Mucosa of rectum (tissue), 2 donors: ENCODE data around the gene PCK2.

Source experiments
- H3K27ac ChIP-seq, 2 donors: one replicate each; pipeline ENCODE4 v1.7.0; 2013; ENCODE audit warnings: inconsistent platforms in 2 of 2, low read depth in 2 of 2, low read length in 2 of 2
- H3K27me3 ChIP-seq, 2 donors: one replicate each; pipeline ENCODE4 v1.7.0; 2013; ENCODE audit warnings: low read length in 2 of 2; ENCODE audit not compliant: control insufficient read depth in 2 of 2, insufficient read depth in 2 of 2
- H3K36me3 ChIP-seq, 2 donors: one replicate each; pipeline ENCODE4 v1.7.0; 2013; ENCODE audit warnings: low read length in 2 of 2; ENCODE audit not compliant: control insufficient read depth in 2 of 2, insufficient read depth in 2 of 2
- H3K4me1 ChIP-seq, 2 donors: one replicate each; pipeline ENCODE4 v1.7.0; 2013; ENCODE audit warnings: low read length in 2 of 2, mild to moderate bottlenecking in 1 of 2; ENCODE audit not compliant: control insufficient read depth in 2 of 2, insufficient read depth in 2 of 2
- H3K4me3 ChIP-seq, 2 donors: one replicate each; pipeline ENCODE4 v1.7.0; 2013; ENCODE audit warnings: low read length in 2 of 2
- H3K9ac ChIP-seq, 2 donors: one replicate each; pipeline ENCODE4 v1.7.0; 2013; ENCODE audit warnings: low read length in 2 of 2, low read depth in 1 of 2, mild to moderate bottlenecking in 1 of 2
- H3K9me3 ChIP-seq, 2 donors: one replicate each; pipeline ENCODE4 v1.7.0; 2013; ENCODE audit warnings: low read length in 2 of 2; ENCODE audit not compliant: control insufficient read depth in 2 of 2
- donor health status: healthy.
- donor health status: Normal muscosa, but diverticular disease.

Gene PCK2

DNA sequence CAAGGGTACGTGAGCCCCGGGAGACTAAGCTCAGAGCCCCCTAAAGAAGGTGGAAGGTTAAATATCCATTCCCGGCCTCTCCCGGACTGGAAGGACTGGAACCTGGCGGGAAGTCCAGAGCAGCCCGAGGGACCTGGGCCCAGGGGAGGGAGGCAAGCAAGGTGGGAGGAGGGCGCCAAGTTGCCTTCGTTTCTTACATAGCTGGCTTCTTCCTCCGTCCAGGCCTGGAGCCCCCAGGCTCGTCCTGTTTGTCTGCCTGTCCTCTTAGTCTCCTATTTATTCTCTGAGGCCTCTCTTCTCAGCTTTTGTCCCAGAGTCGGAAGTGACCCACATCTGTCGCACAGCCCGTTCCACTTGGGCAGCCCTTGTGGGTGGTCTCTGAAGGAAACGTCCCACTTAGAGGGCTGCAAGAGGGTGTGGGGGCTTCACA lies 745 bp downstream of the PCK2 start:
- H3K27me3 ChIP-seq = no peaks in the 10 kb centered on the region
- H3K9me3 ChIP-seq = no peaks in the 10 kb centered on the region
- peak overlapping the region; percentile 99 for H3K27ac ChIP-seq
- H3K4me1 ChIP-seq = peaks cover 13 to 29% of the 10 kb centered on the region in 2 donors
- peak overlapping the region; percentile 93 to 98 for H3K9ac ChIP-seq
- peak overlapping the region; percentile 85 to 92 for H3K4me3 ChIP-seq
- H3K36me3 ChIP-seq = peaks cover 19 to 22% of the 10 kb centered on the region in 2 donors

DNA sequence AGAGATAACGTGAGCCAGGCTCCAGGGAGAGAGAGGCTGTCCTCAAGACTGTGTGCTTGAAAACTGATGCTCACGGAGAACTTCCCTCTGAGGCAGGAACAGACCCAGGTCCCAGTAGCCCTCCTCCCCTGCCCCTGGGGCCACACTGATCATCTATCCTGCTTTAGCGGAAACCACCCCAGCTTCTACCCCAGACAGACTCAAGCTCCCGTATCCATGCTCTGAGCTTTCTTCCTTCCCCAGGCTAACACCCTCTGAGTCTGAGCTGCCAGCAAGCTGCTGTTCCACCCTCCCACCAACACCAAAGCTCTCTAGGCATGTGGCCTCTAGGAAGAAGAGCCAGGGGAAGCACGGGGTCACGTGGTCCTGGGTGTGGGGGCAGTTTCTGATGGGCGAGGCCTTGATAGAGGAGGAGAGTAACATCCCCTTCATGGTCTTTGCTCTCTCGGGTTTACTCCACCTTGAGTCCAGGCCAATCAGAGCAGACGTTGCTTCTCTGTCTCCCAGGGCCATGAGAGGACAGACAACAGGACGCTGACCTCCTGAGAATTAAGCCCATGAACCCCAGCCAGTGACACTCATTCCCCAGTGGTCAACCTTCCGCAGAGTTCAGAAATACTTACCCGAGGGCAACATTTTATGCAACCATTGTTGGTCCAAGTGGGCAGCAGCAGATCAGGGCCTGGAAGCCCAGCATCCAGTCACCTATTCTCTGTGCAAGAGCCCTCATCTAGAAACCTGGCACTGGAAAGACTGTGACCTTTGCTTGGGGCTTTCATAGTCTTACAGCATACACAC lies 1.4 kb downstream of the PCK2 start:
- Histone ChIP-seq H3K36me3 (peaks cover 21 to 28% of the 10 kb centered on the region in 2 donors), H3K4me3 (peak overlapping the region; percentile 85 to 92), H3K27ac (peak overlapping the region; percentile 99), H3K9me3 (no peaks in the 10 kb centered on the region), H3K4me1 (peaks cover 13 to 29% of the 10 kb centered on the region in 2 donors), H3K9ac (peak overlapping the region; percentile 93 to 98), H3K27me3 (no peaks in the 10 kb centered on the region)

DNA sequence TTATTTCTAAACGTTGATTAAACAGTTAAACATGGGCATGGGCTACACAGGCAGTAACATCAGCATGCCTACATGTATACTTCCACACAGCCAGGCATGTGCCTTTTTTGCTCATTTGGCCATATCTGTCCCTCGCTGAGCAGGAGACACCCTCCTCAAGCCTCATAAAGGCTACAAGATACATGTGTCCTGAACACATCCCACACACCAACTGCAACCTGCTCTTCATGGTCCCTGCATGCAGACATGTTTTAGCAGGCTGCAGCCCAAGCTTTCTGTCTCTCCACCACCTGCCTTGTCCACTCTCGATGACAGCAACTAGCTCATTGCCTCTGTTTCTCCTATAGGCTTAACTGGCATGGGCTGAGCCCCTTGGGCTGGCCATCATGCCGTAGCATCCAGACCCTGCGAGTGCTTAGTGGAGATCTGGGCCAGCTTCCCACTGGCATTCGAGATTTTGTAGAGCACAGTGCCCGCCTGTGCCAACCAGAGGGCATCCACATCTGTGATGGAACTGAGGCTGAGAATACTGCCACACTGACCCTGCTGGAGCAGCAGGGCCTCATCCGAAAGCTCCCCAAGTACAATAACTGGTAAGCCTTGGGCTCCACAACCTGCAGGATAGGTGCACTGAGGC lies 2.6 kb downstream of the PCK2 start:
- Histone ChIP-seq H3K9ac (no peak overlapping the region), H3K4me3 (no peak overlapping the region), H3K27ac (no peak overlapping the region), H3K36me3 (peaks cover 32 to 38% of the 10 kb centered on the region in 2 donors), H3K4me1 (peaks cover 13 to 28% of the 10 kb centered on the region in 2 donors), H3K9me3 (no peaks in the 10 kb centered on the region), H3K27me3 (no peaks in the 10 kb centered on the region)

DNA sequence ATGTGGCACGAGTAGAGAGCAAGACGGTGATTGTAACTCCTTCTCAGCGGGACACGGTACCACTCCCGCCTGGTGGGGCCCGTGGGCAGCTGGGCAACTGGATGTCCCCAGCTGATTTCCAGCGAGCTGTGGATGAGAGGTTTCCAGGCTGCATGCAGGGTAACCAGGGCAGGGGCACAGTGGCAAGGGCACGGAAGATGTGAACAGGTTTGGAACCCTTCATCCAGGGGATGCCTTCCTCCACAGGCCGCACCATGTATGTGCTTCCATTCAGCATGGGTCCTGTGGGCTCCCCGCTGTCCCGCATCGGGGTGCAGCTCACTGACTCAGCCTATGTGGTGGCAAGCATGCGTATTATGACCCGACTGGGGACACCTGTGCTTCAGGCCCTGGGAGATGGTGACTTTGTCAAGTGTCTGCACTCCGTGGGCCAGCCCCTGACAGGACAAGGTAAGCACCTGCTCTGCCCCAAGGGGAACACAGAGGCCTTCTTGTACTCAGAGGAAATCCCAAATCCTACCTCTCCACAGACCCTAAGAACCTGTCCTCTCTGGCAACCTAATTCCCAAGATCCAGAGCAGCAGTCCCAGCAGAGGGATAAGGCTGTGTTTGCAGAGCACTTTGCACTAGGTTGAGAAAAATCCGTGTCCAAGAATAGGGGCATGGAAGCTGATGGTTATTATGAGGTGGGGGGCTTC lies 4.3 kb downstream of the PCK2 start:
- Histone ChIP-seq H3K27ac (no peak overlapping the region), H3K4me1 (peaks cover 12 to 15% of the 10 kb centered on the region in 2 donors), H3K36me3 (peaks cover 40 to 49% of the 10 kb centered on the region in 2 donors), H3K4me3 (no peak overlapping the region), H3K9ac (no peak overlapping the region), H3K27me3 (no peaks in the 10 kb centered on the region), H3K9me3 (no peaks in the 10 kb centered on the region)

DNA sequence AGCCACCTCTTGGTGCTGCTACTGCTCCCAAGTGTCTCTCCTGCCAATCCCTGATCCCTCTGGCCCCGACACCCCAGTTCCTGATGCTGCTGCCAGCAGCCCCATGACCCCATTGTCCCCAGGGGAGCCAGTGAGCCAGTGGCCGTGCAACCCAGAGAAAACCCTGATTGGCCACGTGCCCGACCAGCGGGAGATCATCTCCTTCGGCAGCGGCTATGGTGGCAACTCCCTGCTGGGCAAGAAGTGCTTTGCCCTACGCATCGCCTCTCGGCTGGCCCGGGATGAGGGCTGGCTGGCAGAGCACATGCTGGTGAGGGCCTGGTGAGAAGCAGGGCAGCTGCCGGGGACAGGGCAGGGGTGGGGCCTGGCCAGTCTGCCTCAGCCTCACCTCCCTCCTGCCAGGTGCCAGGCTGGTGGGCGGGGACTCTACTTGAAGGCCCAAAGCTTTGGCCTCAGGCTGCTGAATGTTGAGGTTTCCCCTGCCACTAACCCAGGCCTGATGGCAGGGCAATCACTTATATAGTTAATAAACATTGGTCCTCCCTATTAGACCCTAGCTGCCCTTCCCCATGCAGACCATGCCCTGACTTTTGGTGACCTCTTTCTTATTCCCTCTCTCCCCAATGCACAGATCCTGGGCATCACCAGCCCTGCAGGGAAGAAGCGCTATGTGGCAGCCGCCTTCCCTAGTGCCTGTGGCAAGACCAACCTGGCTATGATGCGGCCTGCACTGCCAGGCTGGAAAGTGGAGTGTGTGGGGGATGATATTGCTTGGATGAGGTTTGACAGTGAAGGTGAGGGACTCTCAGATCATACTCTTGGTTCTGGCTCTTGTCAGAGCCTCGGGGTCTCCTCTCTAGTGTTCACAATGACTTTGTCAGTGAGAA lies 5.1 kb downstream of the PCK2 start:
- H3K27me3 ChIP-seq = no peaks in the 10 kb centered on the region
- peaks cover 45 to 55% of the 10 kb centered on the region in 2 donors for H3K36me3 ChIP-seq
- H3K9me3 ChIP-seq = no peaks in the 10 kb centered on the region
- H3K9ac ChIP-seq = no peak overlapping the region
- H3K4me1 ChIP-seq = peaks cover 9 to 10% of the 10 kb centered on the region in 2 donors
- H3K4me3 ChIP-seq = no peak overlapping the region
- no peak overlapping the region for H3K27ac ChIP-seq

DNA sequence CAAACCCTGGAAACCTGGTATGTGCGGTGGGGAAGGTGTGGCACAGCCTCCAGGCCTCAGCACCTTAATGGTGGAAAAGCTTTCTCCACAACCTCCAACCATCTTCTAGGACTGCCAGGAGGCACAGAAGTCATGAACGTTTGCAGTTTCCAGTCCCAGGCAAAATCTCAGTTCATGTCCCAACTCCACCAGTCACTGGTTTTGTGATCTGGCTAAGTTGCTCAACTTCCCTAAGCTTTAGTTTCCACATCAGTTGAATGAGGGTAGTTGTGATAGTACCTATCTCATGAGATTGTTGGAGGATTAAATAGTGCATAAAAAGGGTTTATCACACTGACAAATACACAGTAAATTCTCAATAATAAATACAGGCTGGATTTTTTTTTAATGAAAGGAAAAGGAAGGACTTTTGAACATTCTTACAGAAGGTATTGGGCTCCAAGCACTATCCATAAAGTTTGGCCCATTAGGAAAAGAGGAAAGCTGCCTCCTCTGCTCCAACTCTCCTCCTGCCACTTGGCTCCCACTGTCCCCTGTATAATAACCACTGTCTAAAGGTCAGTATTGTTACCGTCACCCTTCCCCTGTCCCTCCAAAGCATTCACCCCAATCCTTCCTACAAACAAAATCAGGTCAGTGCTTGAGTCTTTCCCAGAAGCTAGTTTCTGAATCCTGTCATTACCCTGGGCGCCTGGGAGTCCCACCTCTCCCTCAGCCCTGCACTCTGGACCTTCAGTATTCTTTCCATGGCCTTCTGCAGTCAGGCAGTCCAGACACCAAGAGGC lies 6.3 kb downstream of the PCK2 start:
- H3K4me1 ChIP-seq = peaks cover 4 to 5% of the 10 kb centered on the region in 2 donors
- H3K36me3 ChIP-seq = peaks cover 45 to 55% of the 10 kb centered on the region in 2 donors
- no peaks in the 10 kb centered on the region for H3K27me3 ChIP-seq
- H3K4me3 ChIP-seq = no peak overlapping the region
- no peaks in the 10 kb centered on the region for H3K9me3 ChIP-seq
- no peak overlapping the region for H3K9ac ChIP-seq
- H3K27ac ChIP-seq = no peak overlapping the region

DNA sequence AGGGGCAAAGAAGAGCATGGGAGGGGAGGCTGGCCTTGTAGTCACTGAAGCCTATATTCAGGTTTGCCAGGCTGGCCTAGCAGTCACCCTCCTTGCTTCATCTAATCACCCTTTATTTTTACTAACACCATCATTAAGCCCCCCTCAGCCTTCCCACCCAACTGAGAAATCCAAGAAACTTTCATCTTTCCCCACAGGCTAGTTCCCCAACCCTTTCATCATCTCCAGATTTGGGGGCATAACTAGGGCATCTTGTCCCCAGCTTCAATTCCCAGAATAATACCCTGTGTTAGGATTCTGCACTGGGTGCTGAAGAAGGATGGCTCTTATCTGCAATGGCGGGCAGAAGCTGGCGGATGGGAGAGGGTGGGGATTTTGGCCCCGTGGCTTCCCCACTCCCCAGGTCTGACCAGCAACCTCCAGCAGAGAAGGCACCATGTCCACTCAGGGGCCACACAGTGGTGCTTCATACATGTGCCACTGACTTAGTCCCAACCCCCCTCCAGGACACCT lies 6.9 kb downstream of the PCK2 start:
- Histone ChIP-seq H3K4me3 (no peak overlapping the region), H3K27ac (no peak overlapping the region), H3K9me3 (no peaks in the 10 kb centered on the region), H3K36me3 (peaks cover 45 to 55% of the 10 kb centered on the region in 2 donors), H3K4me1 (no peaks in the 10 kb centered on the region), H3K9ac (no peak overlapping the region), H3K27me3 (no peaks in the 10 kb centered on the region)

DNA sequence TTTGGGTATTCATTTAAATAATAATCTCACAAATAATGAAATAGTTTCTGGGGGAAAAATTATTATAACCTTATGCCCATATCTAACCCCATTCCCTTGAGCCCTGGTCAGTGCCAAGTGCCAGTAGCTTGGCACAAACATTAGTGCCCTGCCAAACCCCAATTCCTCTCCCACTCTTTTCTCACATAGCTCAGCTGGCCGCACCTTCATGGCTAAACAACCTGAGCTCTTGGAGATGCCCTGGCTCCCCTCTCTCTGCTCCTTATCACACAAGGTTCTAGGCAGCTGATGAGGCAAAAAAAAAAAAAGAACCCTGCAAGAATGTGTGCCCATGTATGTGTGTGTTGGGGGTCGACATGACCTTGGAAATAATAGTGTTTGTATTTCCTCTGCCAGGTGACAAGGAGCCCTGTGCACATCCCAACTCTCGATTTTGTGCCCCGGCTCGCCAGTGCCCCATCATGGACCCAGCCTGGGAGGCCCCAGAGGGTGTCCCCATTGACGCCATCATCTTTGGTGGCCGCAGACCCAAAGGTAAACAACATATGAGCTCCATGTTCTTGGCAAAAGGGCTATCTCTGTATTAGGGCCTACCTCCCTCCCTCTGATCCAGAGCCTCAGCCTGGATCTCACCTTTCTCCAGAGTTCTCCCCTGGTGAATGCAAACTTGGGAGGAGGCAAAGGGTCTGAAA lies 8.4 kb downstream of the PCK2 start:
- Histone ChIP-seq H3K27ac (no peak overlapping the region), H3K36me3 (peaks cover 45 to 51% of the 10 kb centered on the region in 2 donors), H3K9me3 (no peaks in the 10 kb centered on the region), H3K4me3 (no peak overlapping the region), H3K27me3 (no peaks in the 10 kb centered on the region), H3K4me1 (no peaks in the 10 kb centered on the region), H3K9ac (no peak overlapping the region)
